ENCODE measurements around the gene ST6GAL1.
"Not testable (repeated sequence)": the region's sequence is repeated elsewhere in the genome, so short reads cannot be mapped to it uniquely, and the experiment has no call there.

The ST6GAL1 gene

GRCh38 chr3:186967686-186968085 is 37.4 kb downstream of the ST6GAL1 start:
- no peak for DNase-seq (ENCODE audit: low read depth in 2 of 2)

- DNase-seq (ENCODE audit: low read depth in 2 of 2), result no peak
These were observed 39.3 kb downstream of the ST6GAL1 start for GRCh38 chr3:186969607-186970006.

DNA sequence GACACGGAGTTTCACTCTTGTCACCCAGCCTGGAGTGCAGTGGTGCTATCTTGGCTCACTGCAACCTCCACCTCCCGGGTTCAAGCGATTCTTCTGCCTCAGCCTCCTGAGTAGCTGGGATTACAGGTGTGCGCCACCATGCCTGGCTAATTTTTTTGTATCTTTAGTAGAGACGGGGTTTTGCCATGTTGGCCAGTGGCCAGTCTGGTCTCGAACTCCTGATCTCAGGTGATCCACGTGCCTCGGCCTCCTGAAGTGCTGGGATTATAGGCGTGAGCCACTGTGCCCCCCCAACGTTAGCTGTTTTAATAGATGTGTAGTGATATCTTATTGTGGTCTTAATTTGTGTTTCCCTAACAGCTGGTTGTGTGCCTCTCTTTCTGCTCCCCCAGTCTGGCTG is 40.8 kb downstream of the ST6GAL1 start:
- not testable (repeated sequence) for DNase-seq (ENCODE audit: low read depth in 2 of 2)

DNA sequence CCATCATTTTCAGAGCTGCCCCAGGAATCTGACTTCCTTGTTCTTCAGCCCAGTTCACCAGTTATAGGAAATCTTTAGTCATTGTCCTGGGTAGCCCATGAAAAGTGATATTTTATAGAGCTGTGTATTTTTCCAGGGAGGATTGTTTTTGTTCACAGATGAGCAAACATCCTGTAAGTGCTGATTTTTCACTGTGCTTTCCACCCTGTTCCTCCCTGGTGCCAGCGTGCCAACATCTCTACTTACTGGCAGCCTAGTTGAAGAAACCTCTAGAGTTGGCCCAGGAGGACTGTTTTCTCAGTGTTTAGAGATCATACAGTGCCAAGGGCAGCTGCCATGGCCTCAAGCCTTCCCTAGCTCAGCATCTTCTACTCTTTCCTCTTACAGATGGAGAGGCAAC is 41.3 kb downstream of the ST6GAL1 start:
- no peak for DNase-seq (ENCODE audit: low read depth in 2 of 2)

GRCh38 chr3:186973702-186974101 is 43.4 kb downstream of the ST6GAL1 start:
- DNase-seq (ENCODE audit: low read depth in 2 of 2), result no peak

- no peak for DNase-seq (ENCODE audit: low read depth in 2 of 2)
These were observed 44.5 kb downstream of the ST6GAL1 start for GRCh38 chr3:186974824-186975313.

DNA sequence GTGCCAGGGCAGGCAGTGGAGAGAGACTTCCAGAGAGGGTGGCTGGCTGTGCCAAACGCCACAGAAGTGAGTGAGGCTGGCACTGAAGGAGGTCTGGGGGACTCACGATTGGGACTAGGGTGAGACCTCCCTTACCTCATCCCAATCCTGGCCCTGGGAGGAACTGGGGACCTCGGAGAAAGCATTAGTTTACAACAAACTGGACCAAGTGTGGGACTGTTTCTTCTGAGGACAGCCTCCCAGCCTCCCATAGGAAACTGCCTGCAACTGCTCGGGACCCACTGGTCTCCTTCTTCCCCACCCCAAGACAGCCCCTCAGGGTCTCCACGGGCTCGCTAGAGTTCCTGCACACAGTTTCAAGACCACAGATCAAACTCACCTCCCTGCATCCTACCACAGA is 45.4 kb downstream of the ST6GAL1 start:
- no peak for DNase-seq (ENCODE audit: low read depth in 2 of 2)

DNA sequence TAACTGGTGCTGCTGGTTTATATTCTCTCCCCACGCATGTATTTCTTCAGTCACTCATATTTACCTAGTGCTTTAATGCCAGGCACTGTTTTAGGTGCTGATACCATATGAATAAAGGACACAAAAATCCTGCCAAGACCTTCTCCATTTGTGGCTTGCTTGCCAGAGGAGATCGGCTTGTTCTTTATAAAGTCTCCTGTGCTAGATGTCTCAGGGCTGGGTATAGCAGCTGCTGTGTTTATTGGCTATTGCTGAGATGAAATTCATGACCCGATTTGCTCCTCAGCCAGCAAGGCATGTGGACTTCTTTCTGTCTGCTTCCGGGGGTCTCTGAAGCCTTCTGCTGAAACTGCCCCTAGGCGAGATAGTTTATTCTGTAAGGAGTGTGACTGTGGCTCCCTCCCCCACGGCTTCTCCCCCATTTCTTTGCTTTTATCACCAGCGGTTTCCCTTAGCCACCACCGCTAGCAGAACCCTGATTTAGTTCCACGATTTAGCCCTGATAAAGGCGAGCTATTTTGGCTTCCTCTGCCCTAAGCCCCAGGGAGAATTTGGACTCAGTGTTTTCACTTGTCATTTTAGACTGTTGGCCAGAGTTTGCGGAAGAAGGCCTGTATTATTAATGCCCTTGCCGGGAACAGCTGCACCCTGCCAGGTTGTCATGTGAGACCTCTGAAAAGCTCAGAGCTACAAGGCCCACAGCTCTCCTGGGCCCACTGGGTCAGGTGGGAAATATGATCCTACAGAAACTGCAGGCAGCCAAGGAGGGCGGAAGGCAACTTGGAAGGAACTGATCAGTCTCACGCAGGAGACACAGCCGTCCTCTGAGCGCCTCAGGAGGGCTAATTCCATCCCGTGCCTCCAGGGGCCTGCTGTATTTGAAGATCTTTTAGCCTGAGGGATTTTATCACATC is 46.8 kb downstream of the ST6GAL1 start:
- no peak for DNase-seq (ENCODE audit: low read depth in 2 of 2)

DNA sequence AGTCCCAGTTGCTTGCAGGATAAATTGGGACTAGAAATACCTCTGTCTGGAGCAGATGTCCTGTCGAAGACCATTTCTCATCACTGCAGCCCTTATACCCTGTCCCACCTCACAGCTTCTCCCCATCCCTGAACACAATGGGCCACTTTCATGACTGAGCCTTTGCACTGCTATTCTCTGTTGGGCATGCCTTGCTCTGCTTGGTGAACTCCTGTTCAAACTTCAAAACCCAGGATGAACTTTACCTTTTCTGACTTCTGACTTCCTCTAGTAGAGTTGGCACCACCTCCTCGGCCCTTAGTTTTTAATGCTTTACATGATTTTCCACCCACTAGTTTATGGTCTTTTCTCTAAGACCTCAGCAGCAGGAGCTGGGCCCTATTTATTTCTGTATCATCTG is 48.4 kb downstream of the ST6GAL1 start:
- no peak for DNase-seq (ENCODE audit: low read depth in 2 of 2)

DNA sequence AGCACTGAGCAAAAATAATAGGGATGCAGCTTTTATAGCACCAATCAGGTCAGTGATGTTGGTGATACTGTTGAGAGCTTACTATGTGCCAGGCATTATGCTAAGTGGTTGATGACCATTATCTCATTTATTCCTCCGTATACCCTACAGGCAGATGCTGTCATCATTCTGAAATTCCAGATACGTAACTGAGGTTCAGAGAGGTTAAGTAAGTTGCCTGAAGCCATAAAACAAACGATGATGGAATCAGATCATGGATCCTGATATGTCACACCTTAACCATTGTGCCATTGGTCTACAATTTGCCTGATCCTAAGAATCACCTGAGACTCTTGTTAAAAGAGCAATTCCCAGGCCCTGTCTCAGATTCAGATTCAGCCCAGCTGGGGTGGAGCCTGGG is 49.5 kb downstream of the ST6GAL1 start:
- no peak for DNase-seq (ENCODE audit: low read depth in 2 of 2)

- DNase-seq (ENCODE audit: low read depth in 2 of 2), result no peak
These were observed 50.7 kb downstream of the ST6GAL1 start for GRCh38 chr3:186980989-186981388.

GRCh38 chr3:186983659-186984058 is 53.3 kb downstream of the ST6GAL1 start:
- no peak for DNase-seq (ENCODE audit: low read depth in 2 of 2)

DNA sequence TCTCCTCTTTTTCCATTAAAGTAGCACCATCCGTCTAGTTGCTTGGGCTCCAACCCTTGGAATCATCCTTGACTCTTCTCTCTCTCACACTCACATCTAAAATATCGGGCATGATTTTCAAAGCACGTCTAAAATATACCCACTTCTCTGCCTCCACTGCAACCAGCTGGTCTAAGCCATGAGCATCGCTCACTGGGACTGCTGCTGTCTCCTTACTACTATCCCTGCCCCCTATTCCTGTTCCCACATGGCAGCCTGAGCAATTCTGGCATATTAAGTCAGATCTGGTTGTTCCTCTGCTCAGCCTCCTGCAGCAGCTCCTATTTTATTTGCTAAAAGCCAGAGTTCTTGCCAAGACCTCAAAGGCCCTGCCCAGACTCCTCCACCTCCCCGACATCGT is 53.7 kb downstream of the ST6GAL1 start:
- no peak for DNase-seq (ENCODE audit: low read depth in 2 of 2)

DNA sequence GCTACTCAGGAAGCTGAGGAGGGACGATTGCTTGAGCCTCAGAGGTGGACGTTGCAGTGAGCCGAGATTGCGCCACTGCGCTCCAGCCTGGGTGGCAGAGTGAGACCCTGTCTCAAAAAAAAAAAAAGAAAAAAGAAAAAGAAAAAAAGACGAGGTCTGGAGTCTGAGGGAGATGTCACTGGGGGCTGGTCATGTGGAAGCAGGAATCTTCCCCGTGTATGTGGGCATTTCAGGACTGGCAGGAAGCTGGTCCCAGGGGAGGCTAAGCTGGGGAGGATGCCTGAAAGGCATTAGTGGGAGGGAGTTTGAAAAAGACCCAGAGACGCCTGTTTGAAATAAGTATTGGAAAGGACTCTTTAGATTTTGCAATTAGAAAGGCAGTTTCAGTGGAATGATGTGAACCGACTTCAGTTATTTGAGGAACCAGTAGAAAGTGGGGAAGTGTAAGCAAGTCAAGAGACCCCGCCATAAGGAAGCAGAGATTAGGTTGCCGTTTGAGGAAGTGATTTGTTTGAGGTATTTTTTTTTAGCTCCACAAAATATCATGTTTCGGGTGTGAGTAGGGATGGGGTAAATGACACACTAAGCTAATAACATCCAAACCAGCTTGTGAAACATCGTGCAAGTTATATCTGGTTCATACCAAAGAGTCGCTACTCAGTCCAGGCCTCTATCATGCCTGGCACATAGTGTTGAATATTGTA is 55.5 kb downstream of the ST6GAL1 start:
- no peak for DNase-seq (ENCODE audit: low read depth in 2 of 2)

DNA sequence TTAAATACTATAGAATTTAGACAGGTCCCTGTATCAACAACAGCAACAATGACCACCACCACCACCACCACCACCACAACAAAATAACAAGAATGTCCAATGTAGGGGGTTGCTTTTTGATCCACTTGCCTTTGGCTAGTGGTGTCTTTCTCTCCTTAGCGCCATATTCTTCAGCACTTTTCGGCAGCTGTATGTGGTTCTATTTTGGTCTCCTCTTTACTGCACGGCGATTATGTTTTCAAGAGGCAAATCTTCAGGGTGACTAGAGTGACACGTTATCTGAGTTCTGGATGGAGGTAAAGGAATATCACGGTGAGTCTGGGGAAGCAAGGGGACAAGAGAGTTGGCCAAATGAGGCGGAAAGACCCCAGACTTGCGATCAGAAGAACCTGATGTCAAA is 56.1 kb downstream of the ST6GAL1 start:
- DNase-seq (ENCODE audit: low read depth in 2 of 2), result no peak

- DNase-seq (ENCODE audit: low read depth in 2 of 2), result no peak
These were observed 56.5 kb downstream of the ST6GAL1 start for GRCh38 chr3:186986816-186987215.

DNA sequence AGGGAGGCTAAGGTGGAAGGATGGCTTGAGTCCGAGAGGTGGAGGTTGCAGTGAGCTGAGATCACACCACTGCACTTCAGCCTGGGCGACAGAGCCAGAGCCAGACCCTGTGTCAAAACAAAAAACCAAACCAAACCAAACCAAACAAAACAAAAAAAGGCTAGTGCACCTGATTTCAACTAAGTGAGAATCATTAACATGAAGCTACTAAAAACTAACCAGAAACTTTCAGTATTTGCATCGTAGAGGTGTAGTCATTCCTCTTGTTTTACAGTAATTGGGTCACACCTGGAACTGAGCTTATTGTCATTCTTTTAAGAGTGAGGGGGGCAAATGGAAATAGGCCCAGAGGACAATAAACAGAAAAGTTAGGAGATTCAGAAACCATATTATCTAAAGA is 58.5 kb downstream of the ST6GAL1 start:
- no peak for DNase-seq (ENCODE audit: low read depth in 2 of 2)

GRCh38 chr3:186989429-186989828 is 59.1 kb downstream of the ST6GAL1 start:
- no peak for DNase-seq (ENCODE audit: low read depth in 2 of 2)

DNA sequence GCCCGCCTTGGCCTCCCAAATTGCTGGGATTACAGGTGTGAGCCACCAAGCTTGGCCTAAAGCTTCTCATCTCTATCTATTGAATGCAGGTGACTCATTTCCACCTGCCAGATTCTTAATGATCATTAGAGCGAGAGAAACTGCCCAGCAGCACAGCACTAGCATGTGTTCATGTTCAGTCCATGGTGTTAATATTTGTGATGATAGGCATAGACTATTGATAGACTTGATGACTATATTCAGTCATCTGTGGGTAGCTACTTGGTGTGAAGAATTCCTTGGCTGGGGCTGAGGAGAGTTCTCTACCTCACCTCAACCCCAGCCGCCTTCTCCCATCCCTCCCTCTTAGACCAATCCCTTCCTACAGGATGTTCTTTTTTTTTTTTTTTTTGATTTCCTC is 60.0 kb downstream of the ST6GAL1 start:
- DNase-seq (ENCODE audit: low read depth in 2 of 2), result no peak

- no peak for DNase-seq (ENCODE audit: low read depth in 2 of 2)
These were observed 60.6 kb downstream of the ST6GAL1 start for GRCh38 chr3:186990878-186991308.

- DNase-seq (ENCODE audit: low read depth in 2 of 2), result no peak
These were observed 61.1 kb downstream of the ST6GAL1 start for GRCh38 chr3:186991470-186991869.

- not testable (repeated sequence) for DNase-seq (ENCODE audit: low read depth in 2 of 2)
These were observed 61.8 kb downstream of the ST6GAL1 start for GRCh38 chr3:186992096-186992495.

DNA sequence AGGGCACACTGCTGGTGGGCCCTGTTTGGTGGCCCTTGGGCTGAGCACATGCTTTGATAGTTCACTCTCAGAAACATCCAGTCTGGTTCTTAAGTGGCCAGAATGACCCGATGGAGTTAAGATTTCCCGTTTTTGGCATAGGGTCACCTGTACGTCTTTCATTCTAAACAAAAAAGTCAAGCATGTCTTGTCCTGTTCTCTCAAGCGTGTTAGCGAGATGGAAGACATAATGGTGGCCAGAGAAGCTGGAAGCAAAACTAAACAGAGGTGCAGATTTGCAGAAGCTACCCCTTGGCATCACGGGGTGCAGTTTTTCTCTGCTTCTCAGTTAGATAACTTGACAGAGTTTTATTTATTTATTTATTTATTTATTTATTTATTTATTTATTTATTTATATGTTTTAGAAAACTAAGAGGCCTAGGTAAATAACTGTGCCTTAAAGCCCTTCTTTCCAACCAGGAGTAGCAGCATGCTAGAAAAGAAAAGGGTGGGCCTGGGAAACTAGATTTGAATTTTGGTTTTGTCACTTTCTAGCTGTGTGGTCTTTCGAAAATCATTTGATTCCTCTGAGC is 63.0 kb downstream of the ST6GAL1 start:
- no peak for DNase-seq (ENCODE audit: low read depth in 2 of 2)

Data from activated CD4-positive, alpha-beta T cell treated with anti-CD3 and anti-CD28 coated beads for 24 hours (primary cell).